Mucosa of descending colon (tissue), 3 donors: ENCODE measurements around the gene SHMT2. TPM values are rescaled to one million over a fixed set of nuclear protein-coding genes. Genes with fewer than 3 reads are reported as not detected.

Source experiments
- ATAC-seq: fragments of 200-7000 bp; cut with Tn5 transposase; one replicate; pipeline ENCODE4 v1.9.1; 2020; ENCODE audit warnings: mild to moderate bottlenecking, moderate library complexity
- DNase-seq, 3 donors: peaks; one replicate each; pipeline ENCODE4 v3.0.0-alpha.2; 2020
- H3K36me3 ChIP-seq: fragments of 200-600 bp; one replicate; pipeline ENCODE4 v1.8.0; 2021; ENCODE audit warnings: low read depth, mild to moderate bottlenecking
- H3K4me1 ChIP-seq: fragments of 200-600 bp; one replicate; pipeline ENCODE4 v1.8.0; 2021; ENCODE audit warnings: low read depth, mild to moderate bottlenecking
- H3K4me3 ChIP-seq: fragments of 200-600 bp; one replicate; pipeline ENCODE4 v1.8.0; 2021; ENCODE audit warnings: mild to moderate bottlenecking
- H3K9me3 ChIP-seq: fragments of 200-600 bp; one replicate; pipeline ENCODE4 v1.8.0; 2021; ENCODE audit warnings: mild to moderate bottlenecking
- intact Hi-C, 2 donors: fragments of 100-400 bp; cut with DNase I in 1 of 2; cut with micrococcal nuclease in 1 of 2; formaldehyde crosslinking; loops; one replicate each; pipeline versions ENCODE4 v1.11.0 to v1.11.1; 2022; cut with DNase I, micrococcal nuclease
- total RNA-seq, 3 donors: library from RNA; stranded (reverse); fragmentation: NEBNext Ultra II Directional in 2 of 3; extraction: Animal tissue kit (Norgen Biotek cat#: 25700) in 2 of 3; gene quantifications; one replicate each; pipeline versions ENCODE4 v1.2.1 to v1.2.4, GENCODE V29; 2021 to 2023
- TF ChIP-seq, protein P1 (sequence below): fragments of 200-600 bp; IDR thresholded peaks from one replicate; pipeline ENCODE4 v1.8.0; 2022; ENCODE audit warnings: antibody characterized with exemption, mild to moderate bottlenecking
- donor health status: DM: no; HTN: no; CAD: no; lungs with moderate emphysema.
- donor health status: DM: no; HTN: no; CAD: no.
- donor health status: DM: no; HTN: yes; CAD: no.

Gene SHMT2
- total RNA-seq, 3 donors from 2014 or later = 34.7 to 67.4 (median 40.9) TPM

DNA sequence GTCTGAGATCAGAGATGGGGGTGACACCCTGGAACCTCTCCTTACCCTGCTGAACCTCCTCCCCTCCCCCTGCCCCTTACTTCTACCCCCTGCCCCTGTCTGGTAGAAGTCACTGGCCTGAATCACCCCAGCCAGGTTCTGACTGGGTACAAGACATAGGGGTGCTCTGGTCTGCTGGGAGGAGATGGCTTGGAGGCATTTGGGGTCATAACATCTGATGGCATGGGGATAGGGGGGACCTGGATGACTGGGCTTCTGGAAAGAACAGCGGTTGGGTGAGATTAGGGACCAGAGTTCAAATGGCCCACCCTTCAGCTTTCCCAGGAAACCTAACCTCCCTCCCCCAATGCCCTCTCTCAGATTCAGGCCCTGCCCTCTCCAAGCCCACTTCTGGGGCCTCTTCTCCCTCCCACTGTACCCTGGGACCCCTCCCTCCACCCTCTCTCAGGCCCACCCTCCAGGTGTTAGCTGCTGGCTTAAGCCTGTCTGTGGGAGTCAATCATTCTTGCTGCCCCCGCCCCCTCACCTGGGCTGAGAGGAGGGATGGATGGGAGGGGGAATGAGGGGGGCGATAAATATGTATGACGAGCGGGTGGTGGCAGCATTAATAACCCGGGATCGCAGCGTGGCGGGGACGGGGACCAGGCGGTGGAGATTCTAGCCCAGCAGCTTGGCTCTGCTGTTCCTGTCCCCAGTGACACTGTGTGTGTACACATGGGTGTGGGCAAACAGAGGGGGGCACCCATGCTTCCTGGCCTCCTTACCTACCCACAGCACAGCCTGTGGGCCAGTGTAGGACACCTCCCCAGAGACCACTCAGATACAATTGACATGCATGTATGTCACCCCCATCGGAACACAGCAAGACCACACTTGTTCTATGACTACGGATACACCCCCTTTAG lies 7.0 kb upstream of the SHMT2 start:
- intact Hi-C loops = no loop called here
- ATAC-seq = no peak
- TF ChIP-seq, protein P1, sequence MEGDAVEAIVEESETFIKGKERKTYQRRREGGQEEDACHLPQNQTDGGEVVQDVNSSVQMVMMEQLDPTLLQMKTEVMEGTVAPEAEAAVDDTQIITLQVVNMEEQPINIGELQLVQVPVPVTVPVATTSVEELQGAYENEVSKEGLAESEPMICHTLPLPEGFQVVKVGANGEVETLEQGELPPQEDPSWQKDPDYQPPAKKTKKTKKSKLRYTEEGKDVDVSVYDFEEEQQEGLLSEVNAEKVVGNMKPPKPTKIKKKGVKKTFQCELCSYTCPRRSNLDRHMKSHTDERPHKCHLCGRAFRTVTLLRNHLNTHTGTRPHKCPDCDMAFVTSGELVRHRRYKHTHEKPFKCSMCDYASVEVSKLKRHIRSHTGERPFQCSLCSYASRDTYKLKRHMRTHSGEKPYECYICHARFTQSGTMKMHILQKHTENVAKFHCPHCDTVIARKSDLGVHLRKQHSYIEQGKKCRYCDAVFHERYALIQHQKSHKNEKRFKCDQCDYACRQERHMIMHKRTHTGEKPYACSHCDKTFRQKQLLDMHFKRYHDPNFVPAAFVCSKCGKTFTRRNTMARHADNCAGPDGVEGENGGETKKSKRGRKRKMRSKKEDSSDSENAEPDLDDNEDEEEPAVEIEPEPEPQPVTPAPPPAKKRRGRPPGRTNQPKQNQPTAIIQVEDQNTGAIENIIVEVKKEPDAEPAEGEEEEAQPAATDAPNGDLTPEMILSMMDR = no peak

DNA sequence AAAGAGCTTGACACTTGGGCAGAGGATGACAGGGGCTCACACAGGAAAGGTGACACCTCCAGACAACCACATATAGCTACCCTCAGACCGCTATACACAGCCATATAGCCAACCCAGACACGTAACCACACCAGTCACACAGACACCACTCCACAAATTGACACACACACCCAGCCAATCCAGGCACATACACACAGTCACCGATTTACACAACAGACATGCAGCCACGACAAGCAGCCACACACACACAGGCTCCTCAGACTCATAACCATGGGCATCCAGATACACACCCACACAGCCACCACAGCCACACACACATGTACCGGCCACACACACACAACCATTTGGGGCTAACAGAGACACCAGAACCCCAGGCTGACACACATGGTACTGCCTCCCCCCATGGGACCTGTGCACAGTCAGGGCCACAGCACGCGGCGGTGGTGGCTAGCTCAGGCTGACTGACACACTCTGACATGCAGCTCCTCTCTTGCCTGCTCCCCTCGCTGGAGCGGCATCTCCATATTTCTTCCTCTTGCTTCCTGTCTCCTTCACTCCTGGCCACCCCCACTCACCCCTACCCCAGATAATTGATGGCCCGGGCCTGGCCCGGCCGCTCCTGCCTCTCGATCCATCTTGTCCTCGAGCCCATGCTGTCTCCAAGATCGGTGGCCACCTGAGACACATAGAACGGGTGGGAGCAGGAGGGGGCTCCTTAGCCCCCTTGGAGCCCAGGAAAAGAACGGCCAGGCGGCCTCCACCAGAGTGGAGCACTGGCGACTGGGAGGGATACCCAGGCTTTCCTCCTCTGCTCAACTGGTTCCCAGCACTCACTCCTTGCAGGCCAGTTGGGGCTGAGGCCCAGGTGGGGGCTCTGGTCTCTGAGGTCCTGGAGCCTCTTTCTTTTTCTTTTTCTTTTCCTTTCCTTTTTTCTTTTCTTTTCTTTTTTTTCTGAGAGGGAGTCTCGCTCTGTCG lies 6.0 kb upstream of the SHMT2 start:
- no peak overlapping the region for H3K4me3 ChIP-seq
- TF ChIP-seq, protein P1 = no peak
- H3K4me1 ChIP-seq = peaks cover 16% of the 10 kb centered on the region
- intact Hi-C loops = no loop called here
- no peaks in the 10 kb centered on the region for H3K9me3 ChIP-seq
- no peaks in the 10 kb centered on the region for H3K36me3 ChIP-seq
- no peak for DNase-seq
- ATAC-seq = no peak

More for the DNA sequence above, 7.0 kb upstream of the SHMT2 start:
- no peak for DNase-seq
- Histone ChIP-seq H3K9me3 (no peaks in the 10 kb centered on the region), H3K36me3 (no peaks in the 10 kb centered on the region), H3K4me1 (peaks cover 16% of the 10 kb centered on the region), H3K4me3 (no peak overlapping the region)

DNA sequence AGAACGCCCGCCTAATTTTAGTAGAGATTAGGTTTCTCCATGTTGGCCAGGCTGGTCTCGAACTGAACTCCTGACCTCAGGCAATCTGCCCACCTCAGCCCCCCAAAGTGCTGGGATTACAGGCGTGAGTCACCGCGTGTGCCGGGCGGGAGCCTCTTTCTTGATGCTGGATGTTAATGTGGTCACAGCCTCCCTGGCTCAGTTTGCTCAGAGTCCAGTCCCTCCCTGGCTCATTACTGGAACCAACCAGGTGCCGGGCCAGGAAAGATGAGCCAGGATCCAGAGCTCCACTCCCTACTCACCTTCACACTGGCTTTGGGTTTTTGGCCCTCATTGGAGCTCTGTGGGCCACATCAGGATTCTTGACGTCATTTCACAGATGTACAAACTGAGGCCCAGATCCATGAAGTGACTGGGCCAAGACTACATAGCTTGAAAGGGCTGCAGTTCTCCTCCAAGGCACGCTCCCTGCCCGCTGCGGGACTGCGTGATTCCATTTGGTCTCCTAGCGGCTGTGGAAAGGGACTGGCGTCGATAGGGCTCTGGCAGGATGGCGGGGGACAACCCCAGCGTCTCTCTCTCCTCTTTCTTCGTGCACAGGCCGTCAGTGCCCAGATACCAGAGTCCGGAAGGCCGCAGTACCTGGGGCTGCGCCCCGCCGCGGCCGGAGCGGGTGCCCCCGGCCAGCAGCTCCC lies 5.1 kb upstream of the SHMT2 start:
- intact Hi-C loops = no loop called here
- peaks cover 16% of the 10 kb centered on the region for H3K4me1 ChIP-seq
- H3K36me3 ChIP-seq = no peaks in the 10 kb centered on the region
- no peak for DNase-seq
- TF ChIP-seq, protein P1 = no peak
- no peak overlapping the region for H3K4me3 ChIP-seq
- no peaks in the 10 kb centered on the region for H3K9me3 ChIP-seq
- ATAC-seq = no peak

DNA sequence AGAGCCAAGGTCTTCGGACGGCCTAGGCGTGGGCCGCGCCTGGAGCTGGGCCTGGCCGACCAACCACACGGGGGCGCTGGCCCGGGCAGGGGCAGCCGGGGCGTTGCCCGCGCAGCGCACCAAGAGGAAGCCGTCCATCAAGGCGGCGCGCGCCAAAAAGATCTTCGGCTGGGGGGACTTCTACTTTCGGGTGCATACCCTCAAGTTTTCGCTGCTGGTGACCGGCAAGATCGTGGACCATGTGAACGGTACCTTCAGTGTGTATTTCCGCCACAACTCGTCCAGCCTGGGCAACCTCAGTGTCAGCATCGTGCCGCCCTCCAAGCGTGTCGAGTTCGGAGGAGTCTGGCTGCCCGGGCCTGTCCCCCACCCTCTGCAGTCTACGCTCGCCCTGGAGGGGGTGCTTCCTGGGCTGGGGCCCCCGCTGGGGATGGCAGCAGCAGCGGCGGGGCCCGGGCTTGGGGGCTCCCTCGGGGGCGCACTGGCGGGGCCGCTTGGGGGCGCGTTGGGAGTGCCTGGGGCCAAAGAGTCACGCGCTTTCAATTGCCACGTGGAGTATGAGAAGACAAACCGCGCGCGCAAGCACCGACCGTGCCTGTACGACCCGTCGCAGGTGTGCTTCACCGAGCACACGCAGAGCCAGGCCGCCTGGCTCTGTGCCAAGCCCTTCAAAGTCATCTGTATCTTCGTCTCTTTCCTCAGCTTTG lies 4.4 kb upstream of the SHMT2 start:
- intact Hi-C loops = no loop called here
- ATAC-seq (peak; percentile 81), DNase-seq (peak in 2 of 3 donors; percentile 69 to 83)
- H3K36me3 ChIP-seq = no peaks in the 10 kb centered on the region
- peaks cover 18% of the 10 kb centered on the region for H3K4me1 ChIP-seq
- H3K4me3 ChIP-seq = no peak overlapping the region
- TF ChIP-seq, protein P1 = peak; percentile 84
- H3K9me3 ChIP-seq = no peaks in the 10 kb centered on the region
